Neural cell (in vitro differentiated cells): ENCODE measurements around the gene ZSCAN5A. TPM values are rescaled to one million over a fixed set of nuclear protein-coding genes. Genes with fewer than 3 reads are reported as not detected.
A peak's percentile ranks its signal among the peaks of the same experiment; 100 is the strongest.

ENCODE experiments used
- H2AFZ ChIP-seq: fragments of 200-600, 300-800 bp; sonication (generic), shearing (Covaris generic); 2 replicates; pipeline ENCODE4 v1.6.0; 2014; ENCODE audit warnings: low read depth, mild to moderate bottlenecking, antibody characterized with exemption, low read length, moderate library complexity
- H3F3A ChIP-seq: fragments of 200-600 bp; shearing (Covaris generic); 2 replicates; pipeline ENCODE4 v1.6.1; 2016; ENCODE audit warnings: mild to moderate bottlenecking, moderate library complexity, mixed read lengths, antibody characterized with exemption, low read length; ENCODE audit not compliant: insufficient read depth, poor library complexity, severe bottlenecking
- H3K27ac ChIP-seq: fragments of 200-600, 300-800 bp; sonication (generic), shearing (Covaris generic); 2 replicates; pipeline ENCODE4 v1.5.1; 2014; ENCODE audit warnings: mild to moderate bottlenecking, low read length, moderate library complexity
- H3K27me3 ChIP-seq: fragments of 300-800, 200-600 bp; sonication (generic), shearing (Covaris generic); 2 replicates; pipeline ENCODE4 v1.6.0; 2014; ENCODE audit warnings: mild to moderate bottlenecking, low read depth, low read length, moderate library complexity; ENCODE audit not compliant: insufficient read depth
- H3K36me3 ChIP-seq: fragments of 300-800, 200-600 bp; sonication (generic), shearing (Covaris generic); 2 replicates; pipeline ENCODE4 v1.5.1; 2014; ENCODE audit warnings: mild to moderate bottlenecking, antibody characterized with exemption, low read length, moderate library complexity; ENCODE audit not compliant: insufficient read depth
- H3K4me2 ChIP-seq: fragments of 300-800, 200-600 bp; sonication (generic), shearing (Covaris generic); 2 replicates; pipeline ENCODE4 v1.6.0; 2014; ENCODE audit warnings: mild to moderate bottlenecking, low read length
- H3K4me3 ChIP-seq: fragments of 300-800, 200-600 bp; sonication (generic), shearing (Covaris generic); 2 replicates; pipeline ENCODE4 v1.5.1; 2014; ENCODE audit warnings: mild to moderate bottlenecking, low read length, moderate library complexity
- H3K79me2 ChIP-seq: fragments of 200-600 bp; shearing (Covaris generic); replicated peaks from 2 replicates; pipeline ENCODE4 v1.6.0; 2014; ENCODE audit warnings: mild to moderate bottlenecking, low read length, moderate library complexity; ENCODE audit not compliant: insufficient read depth
- H3K9ac ChIP-seq: fragments of 300-800, 200-600 bp; sonication (generic), shearing (Covaris generic); 2 replicates; pipeline ENCODE4 v1.6.1; 2016; ENCODE audit warnings: mild to moderate bottlenecking, low read length, mixed read lengths
- H3K9me2 ChIP-seq: fragments of 200-600 bp; shearing (Covaris generic); 2 replicates; pipeline ENCODE4 v1.6.1; 2016; ENCODE audit warnings: mild to moderate bottlenecking, low read length, mixed read lengths; ENCODE audit not compliant: insufficient read depth
- H3K9me3 ChIP-seq: fragments of 200-600, 300-800 bp; sonication (generic), shearing (Covaris generic); 2 replicates; pipeline ENCODE4 v1.6.1; 2016; ENCODE audit warnings: mild to moderate bottlenecking, mixed run types, low read length, moderate library complexity, mixed read lengths
- H4K20me1 ChIP-seq: fragments of 200-600 bp; shearing (Covaris generic); 2 replicates; pipeline ENCODE4 v1.6.1; 2016; ENCODE audit warnings: mild to moderate bottlenecking, mixed run types; ENCODE audit not compliant: insufficient read depth
- CTCF ChIP-seq: fragments of 450-650 bp; IDR thresholded peaks from 2 replicates; pipeline ENCODE4 v1.5.1; 2014; ENCODE audit warnings: antibody characterized with exemption, mild to moderate bottlenecking, moderate library complexity; ENCODE audit not compliant: poor library complexity, severe bottlenecking
- EP300 ChIP-seq: fragments of 450-650 bp; conservative IDR thresholded peaks from 2 replicates; pipeline ENCODE4 v1.6.1; 2014; ENCODE audit warnings: antibody characterized with exemption, mild to moderate bottlenecking, moderate library complexity; ENCODE audit not compliant: poor library complexity, severe bottlenecking
- EZH2 ChIP-seq: fragments of 200-600, 300-800 bp; shearing (Covaris generic), sonication (generic); IDR thresholded peaks from 2 replicates; pipeline ENCODE4 v1.6.1; 2014; ENCODE audit warnings: antibody characterized with exemption, low read length, borderline replicate concordance, mild to moderate bottlenecking; ENCODE audit not compliant: insufficient read depth, poor library complexity, severe bottlenecking
- MXI1 ChIP-seq: fragments of 450-650 bp; conservative IDR thresholded peaks from 2 replicates; pipeline ENCODE4 v1.6.1; 2014; ENCODE audit warnings: antibody characterized with exemption, mild to moderate bottlenecking; ENCODE audit not compliant: poor library complexity, severe bottlenecking
- POLR2AphosphoS5 ChIP-seq: IDR thresholded peaks from 2 replicates; pipeline ENCODE4 v1.6.1; 2012
- RAD21 ChIP-seq: fragments of 450-650 bp; conservative IDR thresholded peaks from 2 replicates; pipeline ENCODE4 v1.6.1; 2014; ENCODE audit warnings: antibody characterized with exemption, mild to moderate bottlenecking, moderate library complexity
- REST ChIP-seq: IDR thresholded peaks from 2 replicates; pipeline ENCODE4 v1.6.1; 2012; ENCODE audit warnings: borderline replicate concordance
- SMC3 ChIP-seq: fragments of 450-650 bp; conservative IDR thresholded peaks from 2 replicates; pipeline ENCODE4 v1.6.1; 2014; ENCODE audit warnings: antibody characterized with exemption, mild to moderate bottlenecking, moderate library complexity; ENCODE audit not compliant: poor library complexity
- TAF1 ChIP-seq: IDR thresholded peaks from 2 replicates; pipeline ENCODE4 v1.6.1; 2012; ENCODE audit warnings: low read depth
- polyA minus RNA-seq: library from RNA; depleted of rRNA, polyadenylated mRNA; stranded (reverse); fragments of >200 nt; gene quantifications from 2 replicates; pipeline ENCODE4 v1.2.3, GENCODE V29; 2014
- polyA plus RNA-seq: library from polyadenylated mRNA; depleted of rRNA; stranded (reverse); fragments of >200 nt; gene quantifications from 2 replicates; pipeline ENCODE4 v1.2.3, GENCODE V29; 2014

Gene ZSCAN5A
- polyA plus RNA-seq (9.2 and 11.8 TPM in 2 replicates), polyA minus RNA-seq (14.6 and 16.8 TPM in 2 replicates)

- H3K9me3 ChIP-seq, result no peaks in the 10 kb centered on the region
These were observed at the start of gene ZSCAN5A for GRCh38 chr19:56314381-56315076. TSS of gene ZSCAN5A (minus strand) at chr19:56314839. CDS start at chr19:56225046, 89,793 bp downstream.

GRCh38 chr19:56360841-56361240 lies 46.2 kb upstream of the ZSCAN5A start:
- Histone ChIP-seq H3K36me3 (no peaks in the 10 kb centered on the region), H3K9me2 (no peaks in the 10 kb centered on the region), H3K9ac (no peak overlapping the region), H3K9me3 (peaks cover 14% of the 10 kb centered on the region), H3F3A (no peaks in the 10 kb centered on the region), H3K4me2 (no peak overlapping the region), H3K4me3 (no peak overlapping the region), H3K79me2 (no peaks in the 10 kb centered on the region), H3K27ac (no peak overlapping the region), H4K20me1 (no peaks in the 10 kb centered on the region), H3K27me3 (no peaks in the 10 kb centered on the region), H2AFZ (no peak overlapping the region)
- TF ChIP-seq EZH2, result no peak
- TF ChIP-seq REST, result no peak
- no peak for TF ChIP-seq CTCF
- no peak for TF ChIP-seq RAD21
- TF ChIP-seq EP300, result no peak
- TF ChIP-seq TAF1, result no peak
- TF ChIP-seq MXI1, result no peak
- no peak for TF ChIP-seq POLR2AphosphoS5
- no peak for TF ChIP-seq SMC3

More at GRCh38 chr19:56314381-56315076, at the start of gene ZSCAN5A:
- Histone ChIP-seq H3K4me3 (peak within 1 kb of the TSS; percentile 72), H3K9me2 (no peaks in the 10 kb centered on the region), H3K79me2 (peaks cover 5% of the 10 kb centered on the region), H3K9ac (peak within 1 kb of the TSS; percentile 84), H3K36me3 (no peaks in the 10 kb centered on the region), H3K27me3 (no peaks in the 10 kb centered on the region), H4K20me1 (no peaks in the 10 kb centered on the region), H3K4me2 (peak within 1 kb of the TSS; percentile 91), H2AFZ (peak within 1 kb of the TSS; percentile 81), H3F3A (peaks cover 3% of the 10 kb centered on the region), H3K27ac (peak within 1 kb of the TSS; percentile 97)
- TF ChIP-seq EP300 (peak; percentile 69), POLR2AphosphoS5 (peak; percentile 86), MXI1 (peak; percentile 61), CTCF (no peak), RAD21 (no peak), SMC3 (no peak), TAF1 (peak; percentile 54)
